Lower leg skin (tissue), 3 donors: Measurements from ENCODE around the gene PCSK5.

ENCODE experiments used
- CTCF ChIP-seq, 3 donors: fragments of 450-650 bp; IDR thresholded peaks; one replicate each; pipeline ENCODE4 v1.5.1; 2016; ENCODE audit warnings: antibody characterized with exemption in 3 of 3, mild to moderate bottlenecking in 3 of 3, moderate library complexity in 2 of 3
- POLR2A ChIP-seq, 2 donors: fragments of 450-650 bp; IDR thresholded peaks; one replicate each; pipeline ENCODE4 v1.6.1; 2016 to 2017; ENCODE audit warnings: antibody characterized with exemption in 2 of 2, mild to moderate bottlenecking in 1 of 2, moderate library complexity in 1 of 2

- TF ChIP-seq CTCF (IDR thresholded peaks at IDR 0.05) (no peak), POLR2A (IDR thresholded peaks at IDR 0.05) (no peak)
Measured at GRCh38 chr9:75845806-75846205, 44.7 kb upstream of the PCSK5 start.
